K562 (cell line): Measurements from ENCODE around the gene NRM. TPM values are rescaled to one million over a fixed set of nuclear protein-coding genes. Genes with fewer than 3 reads are reported as not detected.

ENCODE experiments used
- KAT8 ChIP-seq: fragments of 450-650 bp; IDR thresholded peaks from 2 replicates; pipeline ENCODE4 v1.6.1; 2016; ENCODE audit warnings: low read depth, mild to moderate bottlenecking
- NFE2 ChIP-seq: IDR thresholded peaks from 2 replicates; pipeline ENCODE4 v1.6.1; 2014; ENCODE audit warnings: antibody characterized with exemption, low read depth
- NR0B1 ChIP-seq: fragments of 450-650 bp; IDR thresholded peaks from one replicate; pipeline ENCODE4 v1.6.1; 2018; ENCODE audit warnings: mild to moderate bottlenecking, moderate library complexity; ENCODE audit not compliant: partially characterized antibody
- NR2C1 ChIP-seq, 2 experiments: fragments of 450-650 bp; IDR thresholded peaks; 2 replicates each; pipeline ENCODE4 v1.6.1; 2017; ENCODE audit warnings: mild to moderate bottlenecking in 2 of 2, antibody characterized with exemption in 1 of 2, inconsistent platforms in 1 of 2, missing compliant biosample characterization in 1 of 2, missing genetic modification characterization in 1 of 2
- PML ChIP-seq: IDR thresholded peaks from 2 replicates; pipeline ENCODE4 v1.6.1; 2012; ENCODE audit warnings: low read length, inconsistent platforms
- RFX1 ChIP-seq: fragments of 450-650 bp; IDR thresholded peaks from 2 replicates; pipeline ENCODE4 v1.6.1; 2016; ENCODE audit warnings: mild to moderate bottlenecking, moderate library complexity
- SAFB2 ChIP-seq: fragments of 200-400 bp; formaldehyde crosslinking; IDR thresholded peaks from 2 replicates; pipeline ENCODE4 v1.6.1; 2018; ENCODE audit warnings: borderline replicate concordance, low read length, low read depth, moderate library complexity; ENCODE audit not compliant: severe bottlenecking
- SUPT5H ChIP-seq: fragments of 450-650 bp; IDR thresholded peaks from 2 replicates; pipeline ENCODE4 v1.6.1; 2016
- TAL1 ChIP-seq: fragments of 450-650 bp; IDR thresholded peaks from 2 replicates; pipeline ENCODE4 v1.6.1; 2016; ENCODE audit warnings: mild to moderate bottlenecking
- ZBTB7A ChIP-seq: IDR thresholded peaks from 2 replicates; pipeline ENCODE4 v1.6.1; 2011; ENCODE audit warnings: low read depth, mild to moderate bottlenecking, low read length, moderate library complexity, borderline replicate concordance; ENCODE audit not compliant: control insufficient read depth
- ZNF318 ChIP-seq, 2 experiments: fragments of 450-650 bp; IDR thresholded peaks; 2 replicates each; pipeline ENCODE4 v1.6.1; 2016; ENCODE audit warnings: mild to moderate bottlenecking in 2 of 2, borderline replicate concordance in 1 of 2, low read depth in 1 of 2, moderate library complexity in 1 of 2
- polyA plus RNA-seq, 8 experiments: library from polyadenylated mRNA; depleted of rRNA in 4 of 8; stranded (reverse) in 5 of 8; unstranded in 3 of 8; fragments of >200 nt; fragmentation: Nextera tagmentation in 2 of 8; fragmentation: Illumina TruSeq in 1 of 8; extraction: Ambion mirVana in 2 of 8; extraction: Trizol in 1 of 8; gene quantifications; 2 replicates each; pipeline versions ENCODE4 v1.2.1 to v1.2.3, GENCODE V29; 2011 to 2014; ENCODE audit warnings: inconsistent platforms in 1 of 8, missing spikeins in 1 of 8
- total RNA-seq, 7 experiments: library from RNA; depleted of rRNA in 6 of 7; stranded (reverse); fragments of >200 nt in 6 of 7; fragmentation: Illumina TruSeq in 2 of 7; extraction: Trizol in 2 of 7; gene quantifications; 2 replicates each; pipeline versions ENCODE4 v1.2.1 to v1.2.3, GENCODE V29; 2011 to 2021; ENCODE audit warnings: low replicate concordance in 1 of 7
- TF ChIP-seq, protein P1 (sequence below): fragments of 200-800 bp; sonication (Bioruptor generic); IDR thresholded peaks from 2 replicates; pipeline ENCODE4 v1.6.1; 2017; ENCODE audit warnings: missing genetic modification characterization, missing compliant biosample characterization
- TF ChIP-seq, protein P2 (sequence below): sonication (generic); formaldehyde crosslinking; IDR thresholded peaks from 2 replicates; pipeline ENCODE4 v1.9.0; 2022; ENCODE audit warnings: mild to moderate bottlenecking, missing genetic modification reagents
- TF ChIP-seq, protein P3 (sequence below), 2 experiments: fragments of 450-650 bp in 1 of 2; sonication (generic) in 1 of 2; formaldehyde crosslinking in 1 of 2; IDR thresholded peaks in 1 of 2; conservative IDR thresholded peaks in 1 of 2; 2 replicates each; pipeline versions ENCODE4 v1.6.1 to v1.8.1; 2016 to 2023; ENCODE audit warnings: mild to moderate bottlenecking in 2 of 2, moderate library complexity in 2 of 2, inconsistent platforms in 1 of 2, missing genetic modification reagents in 1 of 2

NRM gene
- total and polyA plus RNA-seq, 9 of the 15 experiments (the other 6 are each of a cell fraction or from before 2014, with no cell fraction given) = 9.7 to 58.2 (median 18.1) TPM

GRCh38 chr6:30717129-30717844 lies 26.5 kb upstream of the NRM start, which contains the start of gene MDC1 (continued):
- TF ChIP-seq ZBTB7A = peak; percentile 84
- peak; percentile 76 for TF ChIP-seq PML
- peak; percentile 89 for TF ChIP-seq SUPT5H
- TF ChIP-seq NR0B1 = no peak
- peak; percentile 90 for TF ChIP-seq NR2C1 (IDR thresholded peaks at IDR 0.05)
- peak; percentile 82 for TF ChIP-seq NR2C1 (tag; IDR thresholded peaks at IDR 0.05)
- no peak for TF ChIP-seq KAT8
- no peak for TF ChIP-seq SAFB2
- TF ChIP-seq, protein P1, sequence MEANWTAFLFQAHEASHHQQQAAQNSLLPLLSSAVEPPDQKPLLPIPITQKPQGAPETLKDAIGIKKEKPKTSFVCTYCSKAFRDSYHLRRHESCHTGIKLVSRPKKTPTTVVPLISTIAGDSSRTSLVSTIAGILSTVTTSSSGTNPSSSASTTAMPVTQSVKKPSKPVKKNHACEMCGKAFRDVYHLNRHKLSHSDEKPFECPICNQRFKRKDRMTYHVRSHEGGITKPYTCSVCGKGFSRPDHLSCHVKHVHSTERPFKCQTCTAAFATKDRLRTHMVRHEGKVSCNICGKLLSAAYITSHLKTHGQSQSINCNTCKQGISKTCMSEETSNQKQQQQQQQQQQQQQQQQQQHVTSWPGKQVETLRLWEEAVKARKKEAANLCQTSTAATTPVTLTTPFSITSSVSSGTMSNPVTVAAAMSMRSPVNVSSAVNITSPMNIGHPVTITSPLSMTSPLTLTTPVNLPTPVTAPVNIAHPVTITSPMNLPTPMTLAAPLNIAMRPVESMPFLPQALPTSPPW (CRISPR knock-in tag) = peak; percentile 83
- peak in 1 of 2 experiments; percentile 96; a peak in 2 of 4 replicates for TF ChIP-seq ZNF318 (IDR thresholded peaks at IDR 0.05; ENCODE audit: borderline replicate concordance in 1 of 2, low read depth in 1 of 2)
- TF ChIP-seq TAL1 = peak; percentile 33; the same call in 1 of the 2 replicates
- TF ChIP-seq RFX1 = no peak
- TF ChIP-seq, protein P2, sequence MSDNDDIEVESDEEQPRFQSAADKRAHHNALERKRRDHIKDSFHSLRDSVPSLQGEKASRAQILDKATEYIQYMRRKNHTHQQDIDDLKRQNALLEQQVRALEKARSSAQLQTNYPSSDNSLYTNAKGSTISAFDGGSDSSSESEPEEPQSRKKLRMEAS = peak; percentile 81
- TF ChIP-seq, protein P3, sequence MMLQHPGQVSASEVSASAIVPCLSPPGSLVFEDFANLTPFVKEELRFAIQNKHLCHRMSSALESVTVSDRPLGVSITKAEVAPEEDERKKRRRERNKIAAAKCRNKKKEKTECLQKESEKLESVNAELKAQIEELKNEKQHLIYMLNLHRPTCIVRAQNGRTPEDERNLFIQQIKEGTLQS (IDR thresholded peaks at IDR 0.05) = peak; percentile 87
- TF ChIP-seq, protein P3 (CRISPR knock-in tag; conservative IDR thresholded peaks at IDR 0.05) = peak; percentile 92
- peak; percentile 97 for TF ChIP-seq NFE2
